ENCODE data around the gene PKP1.
"Not testable (repeated sequence)": the region's sequence is repeated elsewhere in the genome, so short reads cannot be mapped to it uniquely, and the experiment has no call there.

The PKP1 gene, protein sequence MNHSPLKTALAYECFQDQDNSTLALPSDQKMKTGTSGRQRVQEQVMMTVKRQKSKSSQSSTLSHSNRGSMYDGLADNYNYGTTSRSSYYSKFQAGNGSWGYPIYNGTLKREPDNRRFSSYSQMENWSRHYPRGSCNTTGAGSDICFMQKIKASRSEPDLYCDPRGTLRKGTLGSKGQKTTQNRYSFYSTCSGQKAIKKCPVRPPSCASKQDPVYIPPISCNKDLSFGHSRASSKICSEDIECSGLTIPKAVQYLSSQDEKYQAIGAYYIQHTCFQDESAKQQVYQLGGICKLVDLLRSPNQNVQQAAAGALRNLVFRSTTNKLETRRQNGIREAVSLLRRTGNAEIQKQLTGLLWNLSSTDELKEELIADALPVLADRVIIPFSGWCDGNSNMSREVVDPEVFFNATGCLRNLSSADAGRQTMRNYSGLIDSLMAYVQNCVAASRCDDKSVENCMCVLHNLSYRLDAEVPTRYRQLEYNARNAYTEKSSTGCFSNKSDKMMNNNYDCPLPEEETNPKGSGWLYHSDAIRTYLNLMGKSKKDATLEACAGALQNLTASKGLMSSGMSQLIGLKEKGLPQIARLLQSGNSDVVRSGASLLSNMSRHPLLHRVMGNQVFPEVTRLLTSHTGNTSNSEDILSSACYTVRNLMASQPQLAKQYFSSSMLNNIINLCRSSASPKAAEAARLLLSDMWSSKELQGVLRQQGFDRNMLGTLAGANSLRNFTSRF

GRCh38 chr1:201282931-201283829, at the start of gene PKP1:
Gene PKP1 (plus strand): TSS chr1:201283506. CDS start chr1:201283703, 197 bp downstream.
- Histone ChIP-seq H3K27ac (ENCODE audit: low read depth, low read length) (no peak within 1 kb of the TSS), H3K4me3 (ENCODE audit: insufficient read depth, low read length, poor library complexity, severe bottlenecking) (no peak within 1 kb of the TSS), H3K9me2 (replicated peaks; ENCODE audit: insufficient read depth, low read length) (no peaks in the 10 kb centered on the region), H2AFZ (ENCODE audit: low read depth, low read length, severe bottlenecking) (no peak within 1 kb of the TSS), H3K4me2 (ENCODE audit: low read depth, low read length, poor library complexity, severe bottlenecking) (no peak within 1 kb of the TSS), H3F3A (ENCODE audit: insufficient read depth) (no peaks in the 10 kb centered on the region), H3K9ac (ENCODE audit: low read length) (no peak within 1 kb of the TSS), H3K79me2 (ENCODE audit: insufficient read depth, low read length) (no peaks in the 10 kb centered on the region), H3K27me3 (ENCODE audit: low read length) (no peaks in the 10 kb centered on the region), H4K20me1 (ENCODE audit: low read depth, low read length) (no peaks in the 10 kb centered on the region), H3K9me3 (ENCODE audit: insufficient read depth, low read length) (no peaks in the 10 kb centered on the region), H3K36me3 (ENCODE audit: low read length) (no peaks in the 10 kb centered on the region)
- TF ChIP-seq EZH2phosphoT487 (conservative IDR thresholded peaks at IDR 0.05; ENCODE audit: low read length) (no peak), CTCF (IDR thresholded peaks at IDR 0.05; ENCODE audit: insufficient read depth, low read length, poor library complexity, severe bottlenecking) (no peak)

DNA sequence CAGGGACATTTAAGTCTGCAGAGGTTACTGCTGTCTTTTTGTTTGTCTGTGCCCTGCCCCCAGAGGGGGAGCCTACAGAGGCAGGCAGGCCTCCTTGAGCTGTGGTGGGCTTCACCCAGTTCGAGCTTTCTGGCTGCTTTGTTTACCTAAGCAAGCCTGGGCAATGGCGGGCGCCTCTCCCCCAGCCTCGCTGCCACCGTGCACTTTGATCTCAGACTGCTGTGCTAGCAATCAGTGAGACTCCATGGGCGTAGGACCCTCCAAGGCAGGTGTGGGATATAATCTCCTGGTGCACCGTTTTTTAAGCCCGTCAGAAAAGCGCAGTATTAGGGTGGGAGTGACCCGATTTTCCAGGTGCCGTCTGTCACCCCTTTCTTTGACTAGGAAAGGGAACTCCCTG, 43.7 kb upstream of the PKP1 start:
- not testable (repeated sequence) for H3K9me3 ChIP-seq (ENCODE audit: insufficient read depth, low read length); H3K36me3 ChIP-seq (ENCODE audit: low read length); H3K4me3 ChIP-seq (ENCODE audit: insufficient read depth, low read length, poor library complexity, severe bottlenecking); H3K9ac ChIP-seq (ENCODE audit: low read length); H3K27me3 ChIP-seq (ENCODE audit: low read length); H3K4me2 ChIP-seq (ENCODE audit: low read depth, low read length, poor library complexity, severe bottlenecking); H3K27ac ChIP-seq (ENCODE audit: low read depth, low read length); H3F3A ChIP-seq (ENCODE audit: insufficient read depth); H3K79me2 ChIP-seq (ENCODE audit: insufficient read depth, low read length); H3K9me2 ChIP-seq (replicated peaks; ENCODE audit: insufficient read depth, low read length); H4K20me1 ChIP-seq (ENCODE audit: low read depth, low read length); H2AFZ ChIP-seq (ENCODE audit: low read depth, low read length, severe bottlenecking)

DNA sequence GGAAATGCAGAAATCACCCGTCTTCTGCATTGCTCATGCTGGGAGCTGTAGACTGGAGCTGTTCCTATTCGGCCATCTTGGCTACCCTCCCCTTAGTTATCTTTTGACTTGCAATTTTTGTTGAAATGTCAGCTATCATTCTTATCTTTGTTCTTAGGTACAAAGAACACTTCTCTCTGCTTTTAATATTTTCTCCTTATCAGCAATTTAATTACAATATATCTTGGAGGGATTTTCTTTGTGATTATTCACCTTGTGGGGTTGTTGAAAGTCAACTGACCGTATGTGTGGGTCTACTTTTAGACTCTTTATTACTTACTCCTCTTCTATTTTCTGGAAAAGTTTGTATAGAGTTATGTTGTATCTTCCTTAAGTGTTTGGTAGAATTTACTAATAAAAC, 43.1 kb upstream of the PKP1 start:
- no peaks in the 10 kb centered on the region for H3K36me3 ChIP-seq (ENCODE audit: low read length)
- no peak overlapping the region for H3K4me3 ChIP-seq (ENCODE audit: insufficient read depth, low read length, poor library complexity, severe bottlenecking)
- TF ChIP-seq EZH2phosphoT487 (conservative IDR thresholded peaks at IDR 0.05; ENCODE audit: low read length) (no peak), CTCF (IDR thresholded peaks at IDR 0.05; ENCODE audit: insufficient read depth, low read length, poor library complexity, severe bottlenecking) (no peak)
- H3K79me2 ChIP-seq (ENCODE audit: insufficient read depth, low read length), result no peaks in the 10 kb centered on the region
- no peaks in the 10 kb centered on the region for H4K20me1 ChIP-seq (ENCODE audit: low read depth, low read length)
- no peak overlapping the region for H3K9ac ChIP-seq (ENCODE audit: low read length)
- H3F3A ChIP-seq (ENCODE audit: insufficient read depth), result no peaks in the 10 kb centered on the region
- H3K27ac ChIP-seq (ENCODE audit: low read depth, low read length), result no peak overlapping the region
- no peaks in the 10 kb centered on the region for H3K9me2 ChIP-seq (replicated peaks; ENCODE audit: insufficient read depth, low read length)
- H3K9me3 ChIP-seq (ENCODE audit: insufficient read depth, low read length), result no peaks in the 10 kb centered on the region
- H3K4me2 ChIP-seq (ENCODE audit: low read depth, low read length, poor library complexity, severe bottlenecking), result no peak overlapping the region
- no peak overlapping the region for H2AFZ ChIP-seq (ENCODE audit: low read depth, low read length, severe bottlenecking)
- H3K27me3 ChIP-seq (ENCODE audit: low read length), result 0 out of 2 replicates have a peak, but pooled peaks cover 6% of the 10 kb centered on the region
